HFFc6 (cell line): Measurements from ENCODE around the gene CMTM4. TPM values are rescaled to one million over a fixed set of nuclear protein-coding genes. Genes with fewer than 3 reads are reported as not detected.
A peak's percentile ranks its signal among the peaks of the same experiment; 100 is the strongest.

Experiments
- DNase-seq: peaks from one replicate; pipeline ENCODE4 v3.0.0-alpha.2; 2018
- H3K27ac Mint-ChIP-seq: 2 replicates; pipeline ENCODE4 v1.8.0; 2020; ENCODE audit warnings: mild to moderate bottlenecking, mixed read lengths
- H3K27me3 Mint-ChIP-seq: 2 replicates; pipeline ENCODE4 v1.8.0; 2021; ENCODE audit warnings: mild to moderate bottlenecking, moderate library complexity, mixed read lengths; ENCODE audit not compliant: insufficient read depth
- H3K36me3 Mint-ChIP-seq: 2 replicates; pipeline ENCODE4 v1.8.0; 2021; ENCODE audit warnings: low read depth, mixed read lengths
- H3K4me1 Mint-ChIP-seq: 2 replicates; pipeline ENCODE4 v1.8.0; 2020; ENCODE audit warnings: low read depth, mixed read lengths
- H3K4me3 Mint-ChIP-seq: 2 replicates; pipeline ENCODE4 v1.8.0; 2020; ENCODE audit warnings: mild to moderate bottlenecking, moderate library complexity, mixed read lengths
- H3K9me3 Mint-ChIP-seq: 2 replicates; pipeline ENCODE4 v1.8.0; 2020; ENCODE audit warnings: mild to moderate bottlenecking, mixed read lengths
- long read RNA-seq: library from polyadenylated mRNA; unstranded; transcript quantifications from one replicate; pipeline ENCODE4 v2.0.0, GENCODE V29; 2019
- total RNA-seq, 6 experiments: library from RNA; stranded (reverse); fragmentation: NEBNext Ultra II Directional; extraction: Animal tissue kit (Norgen Biotek cat#: 25700); gene quantifications; 2 replicates in 1 of 6; 3 replicates in 5 of 6; pipeline ENCODE4 v1.2.3, GENCODE V29; 2021
- TF ChIP-seq, protein P1 (sequence below): fragments of 200-600 bp; sonication (generic); IDR thresholded peaks from 2 replicates; pipeline ENCODE4 v1.5.0; 2021; ENCODE audit warnings: antibody characterized with exemption, mild to moderate bottlenecking

CMTM4 gene
- total RNA-seq, result 10 to 100 TPM; 14.2 to 22.0 (median 18.8) TPM
- long read RNA-seq, result 0 reads

DNA sequence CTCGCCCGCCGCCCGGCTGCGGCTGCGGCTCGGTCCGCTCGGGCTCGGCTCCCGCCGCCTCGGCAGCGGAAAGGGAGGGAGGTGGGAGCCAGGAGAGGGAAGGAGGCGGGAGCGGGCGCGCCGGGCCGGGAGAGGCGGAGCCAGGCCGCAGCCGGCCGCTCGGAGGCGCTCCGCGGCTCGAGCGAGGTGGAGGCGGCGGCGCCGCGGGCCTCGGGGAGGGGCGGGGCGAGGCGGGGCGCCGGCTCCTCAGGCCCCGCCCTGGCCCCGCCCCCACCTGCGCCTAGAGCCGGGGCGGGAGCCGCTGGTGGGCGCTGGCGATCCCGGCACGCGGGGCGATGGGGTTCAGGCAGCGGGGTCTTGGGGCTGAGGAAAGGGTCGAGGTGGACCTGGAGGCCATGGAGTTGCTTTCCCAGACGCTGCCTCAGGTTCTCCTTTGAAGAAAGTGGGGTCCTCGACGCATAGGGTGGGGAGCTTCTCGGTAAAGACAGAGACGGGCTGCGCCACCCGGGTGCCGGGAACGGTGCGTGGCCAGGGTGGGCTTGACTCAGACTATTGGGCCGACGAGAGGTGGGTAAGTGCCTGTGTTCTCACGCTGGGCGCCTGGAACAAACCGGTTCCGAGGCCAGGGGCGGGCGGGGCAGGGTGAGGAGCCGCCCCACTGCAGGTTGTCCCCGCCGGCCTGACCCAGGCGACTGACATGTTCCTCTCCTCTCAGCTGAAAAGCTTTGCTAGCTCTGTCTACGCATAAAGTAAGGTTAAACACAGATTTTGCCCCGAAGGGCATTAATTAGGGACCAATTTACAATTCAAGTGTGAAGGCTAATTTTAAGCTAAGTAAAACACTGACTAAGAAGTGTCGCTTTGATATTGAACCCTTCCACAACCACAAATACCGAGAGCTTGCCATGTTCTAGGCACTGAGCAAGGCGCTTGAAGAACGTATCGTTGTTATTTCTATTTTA, at the start of gene CMTM4:
Gene CMTM4, minus strand, starts transcription at position 75 of the 962 bp plus-strand sequence. CDS start 218 bp downstream, outside the sequence.
- Mint-ChIP-seq H3K9me3 (no peaks in the 10 kb centered on the region), H3K27ac (peak within 1 kb of the TSS; percentile 21; the same call in 1 of the 2 replicates), H3K4me3 (peak within 1 kb of the TSS; percentile 82), H3K27me3 (peaks cover 1% of the 10 kb centered on the region; the same call in 1 of the 2 replicates), H3K36me3 (0 out of 2 replicates have a peak, but pooled peaks cover 5% of the 10 kb centered on the region), H3K4me1 (peaks cover 13% of the 10 kb centered on the region)
- DNase-seq, result peak; percentile 76
- TF ChIP-seq, protein P1, sequence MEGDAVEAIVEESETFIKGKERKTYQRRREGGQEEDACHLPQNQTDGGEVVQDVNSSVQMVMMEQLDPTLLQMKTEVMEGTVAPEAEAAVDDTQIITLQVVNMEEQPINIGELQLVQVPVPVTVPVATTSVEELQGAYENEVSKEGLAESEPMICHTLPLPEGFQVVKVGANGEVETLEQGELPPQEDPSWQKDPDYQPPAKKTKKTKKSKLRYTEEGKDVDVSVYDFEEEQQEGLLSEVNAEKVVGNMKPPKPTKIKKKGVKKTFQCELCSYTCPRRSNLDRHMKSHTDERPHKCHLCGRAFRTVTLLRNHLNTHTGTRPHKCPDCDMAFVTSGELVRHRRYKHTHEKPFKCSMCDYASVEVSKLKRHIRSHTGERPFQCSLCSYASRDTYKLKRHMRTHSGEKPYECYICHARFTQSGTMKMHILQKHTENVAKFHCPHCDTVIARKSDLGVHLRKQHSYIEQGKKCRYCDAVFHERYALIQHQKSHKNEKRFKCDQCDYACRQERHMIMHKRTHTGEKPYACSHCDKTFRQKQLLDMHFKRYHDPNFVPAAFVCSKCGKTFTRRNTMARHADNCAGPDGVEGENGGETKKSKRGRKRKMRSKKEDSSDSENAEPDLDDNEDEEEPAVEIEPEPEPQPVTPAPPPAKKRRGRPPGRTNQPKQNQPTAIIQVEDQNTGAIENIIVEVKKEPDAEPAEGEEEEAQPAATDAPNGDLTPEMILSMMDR, result peak; percentile 33; the same call in 1 of the 2 replicates

DNA sequence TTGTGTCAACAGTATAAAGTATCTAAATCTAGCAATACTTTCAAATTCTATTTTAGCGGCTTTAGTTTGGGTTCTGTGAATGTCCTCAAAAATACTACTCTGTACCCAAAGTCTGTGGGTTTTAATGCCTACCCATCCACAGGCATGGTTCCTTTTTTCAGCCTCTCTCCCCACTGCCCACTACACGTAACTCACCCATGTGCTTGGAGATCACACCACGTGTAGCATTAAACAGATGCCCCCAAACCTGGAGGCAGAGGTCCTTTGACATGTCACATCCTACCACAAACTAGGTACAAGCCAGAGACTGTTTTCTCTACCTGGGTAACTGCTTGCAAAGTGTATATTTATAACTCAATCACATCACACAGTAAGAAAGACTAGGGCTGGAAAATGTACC, 49.5 kb upstream of the CMTM4 start:
- TF ChIP-seq, protein P1, result no peak
- Mint-ChIP-seq H3K9me3 (no peaks in the 10 kb centered on the region), H3K27me3 (no peaks in the 10 kb centered on the region; the same call in 1 of the 2 replicates), H3K4me1 (peaks cover 39% of the 10 kb centered on the region), H3K4me3 (no peak overlapping the region), H3K27ac (peak overlapping the region; percentile 31; the same call in 1 of the 2 replicates), H3K36me3 (peaks cover 40% of the 10 kb centered on the region)
- DNase-seq, result no peak

DNA sequence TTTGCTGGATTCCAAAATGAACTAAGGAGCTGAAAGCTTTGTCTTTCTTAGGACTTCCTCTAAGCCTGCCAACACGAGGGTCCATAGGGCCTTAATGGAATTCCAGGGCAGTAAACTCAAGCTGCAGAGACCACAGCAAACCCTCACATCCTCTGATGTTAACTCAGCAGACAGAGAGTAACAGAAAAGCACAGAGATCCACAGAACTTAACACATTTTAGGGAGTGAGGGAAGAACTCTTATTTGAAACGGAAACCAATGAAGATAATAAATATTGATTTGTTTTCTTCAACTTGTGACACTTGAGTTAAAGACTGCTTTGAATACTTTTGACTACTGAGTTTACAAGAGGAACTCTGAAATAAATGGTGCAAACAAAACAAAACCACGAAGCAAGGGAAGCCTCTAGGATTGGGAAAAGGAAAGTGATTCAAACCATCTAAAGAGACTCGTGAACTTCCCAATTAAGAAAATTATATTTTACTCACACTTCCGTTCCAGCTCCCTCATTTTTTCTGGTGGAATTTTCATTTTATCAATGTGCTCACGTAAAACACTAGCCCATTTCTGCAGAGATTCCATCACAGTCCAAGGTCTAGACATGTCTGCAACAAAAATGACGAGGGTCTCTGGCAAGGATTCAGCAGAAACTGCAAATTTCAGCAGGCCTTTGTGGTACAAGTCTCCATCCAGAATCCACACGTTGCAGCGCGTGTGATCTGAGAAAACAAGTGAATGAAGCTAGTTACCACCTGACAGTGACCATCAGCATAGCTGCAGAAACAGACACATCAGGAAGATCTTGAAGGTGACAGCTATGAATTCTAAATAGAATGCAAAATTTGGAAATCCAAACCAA, 45.6 kb upstream of the CMTM4 start:
- TF ChIP-seq, protein P1, result no peak
- Mint-ChIP-seq H3K4me1 (peaks cover 31% of the 10 kb centered on the region), H3K9me3 (no peaks in the 10 kb centered on the region), H3K36me3 (peaks cover 19% of the 10 kb centered on the region), H3K27me3 (no peaks in the 10 kb centered on the region; the same call in 1 of the 2 replicates), H3K4me3 (peak overlapping the region; percentile 65), H3K27ac (peak overlapping the region; percentile 94)
- DNase-seq, result no peak

DNA sequence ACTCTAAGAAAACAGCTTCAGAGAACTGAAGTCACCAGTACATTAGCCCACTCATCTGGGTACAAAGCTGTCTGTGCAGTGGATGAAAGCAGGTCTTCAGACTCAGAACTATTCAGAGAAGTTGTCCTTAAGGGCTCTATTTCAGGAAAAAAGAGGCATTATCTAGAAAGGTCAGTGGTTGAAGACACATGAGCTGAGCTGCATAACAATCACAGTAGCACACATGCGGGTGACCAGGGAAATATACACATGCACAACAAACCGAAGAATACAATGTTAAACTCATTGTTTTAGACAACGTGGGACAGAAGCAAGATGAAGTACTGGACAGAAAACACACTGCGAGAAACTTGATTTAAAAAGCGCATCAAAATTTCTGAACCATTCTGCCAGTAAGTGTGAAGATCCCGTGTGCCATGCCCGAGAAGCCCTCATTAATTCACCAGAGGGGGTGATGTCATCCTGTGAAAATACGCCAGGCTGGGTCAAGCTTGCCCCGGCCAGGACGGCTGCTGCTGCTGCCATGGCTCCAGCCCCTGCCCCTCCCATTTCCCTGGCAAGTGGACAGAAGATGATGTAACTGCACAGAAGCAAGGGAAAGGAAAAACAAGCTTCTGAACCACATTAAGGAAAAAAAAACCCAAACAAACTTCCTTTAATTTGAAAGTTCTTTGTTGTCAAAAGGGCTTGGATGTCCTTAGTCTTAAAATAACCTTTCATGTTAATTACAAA, 44.8 kb upstream of the CMTM4 start:
- Mint-ChIP-seq H3K9me3 (no peaks in the 10 kb centered on the region), H3K27me3 (no peaks in the 10 kb centered on the region; the same call in 1 of the 2 replicates), H3K4me1 (peaks cover 36% of the 10 kb centered on the region), H3K4me3 (peak overlapping the region; percentile 65), H3K27ac (peak overlapping the region; percentile 94), H3K36me3 (peaks cover 19% of the 10 kb centered on the region)
- DNase-seq, result peak; percentile 85
- TF ChIP-seq, protein P1, result no peak
